GM12878 (cell line): Measurements from ENCODE around the gene ATXN2. TPM values are rescaled to one million over a fixed set of nuclear protein-coding genes. Genes with fewer than 3 reads are reported as not detected.

Experiments used
- ATAC-seq: fragments of 200-7000 bp; cut with Tn5 transposase; 3 replicates; pipeline ENCODE4 v1.9.1; 2020; ENCODE audit warnings: mild to moderate bottlenecking, moderate library complexity
- BruUV-seq: library from RNA; stranded (reverse); fragments of 400-500 nt; replicated peaks from 2 replicates; lab custom pipeline; 2021; lab: Mats Ljungman, UMichigan
- CTCF ChIA-PET: fragments of 300-600 bp; sonication (Branson Sonifier 250); formaldehyde crosslinking; extraction: SDS; loops from one replicate; lab custom pipeline; 2021; ENCODE audit warnings: inconsistent platforms; lab: Yijun Ruan, JAX
- POLR2A ChIA-PET: fragments of 350-600 bp; formaldehyde crosslinking; extraction: SDS; loops from one replicate; lab custom pipeline; 2021; ENCODE audit warnings: inconsistent platforms; lab: Charles Lee
- RAD21 ChIA-PET: fragments of 300-600 bp; sonication (Branson Sonifier 250); formaldehyde crosslinking; loops from one replicate; lab custom pipeline; 2023; ENCODE audit warnings: antibody characterized with exemption; ENCODE audit not compliant: unreplicated experiment; lab: Charles Lee
- SMC1A ChIA-PET: fragments of 300-600 bp; sonication (Branson Sonifier 250); formaldehyde crosslinking; loops from one replicate; lab custom pipeline; 2023; ENCODE audit not compliant: unreplicated experiment, uncharacterized antibody; lab: Charles Lee
- DNase-seq: peaks from one replicate; pipeline ENCODE4 v3.0.0-alpha.2; 2011; ENCODE audit warnings: low read depth, low spot score
- FAIRE-seq: peaks from 3 replicates; lab custom pipeline; 2011; peaks lifted over from hg19 to GRCh38; lab: Jason Lieb, UNC
- H2AFZ ChIP-seq: 2 replicates; pipeline ENCODE4 v1.6.0; 2011; ENCODE audit warnings: low read depth, low read length, control low read depth; ENCODE audit not compliant: control insufficient read depth
- H3K27ac ChIP-seq: 2 replicates; pipeline ENCODE4 v1.5.1; 2011; ENCODE audit warnings: control low read depth; ENCODE audit not compliant: control insufficient read depth, insufficient read depth
- H3K27me3 ChIP-seq, 2 experiments: replicated peaks in 1 of 2; 2 replicates each; pipeline versions ENCODE4 v1.6.0 to v1.6.1; 2011; ENCODE audit warnings: low read length in 1 of 2; ENCODE audit not compliant: control insufficient read depth in 2 of 2, insufficient read depth in 2 of 2
- H3K36me3 ChIP-seq, 2 experiments: 2 replicates each; pipeline ENCODE4 v1.5.1; 2011; ENCODE audit warnings: low read length in 1 of 2; ENCODE audit not compliant: control insufficient read depth in 2 of 2, insufficient read depth in 2 of 2
- H3K4me1 ChIP-seq: 2 replicates; pipeline ENCODE4 v1.6.1; 2011; ENCODE audit warnings: mild to moderate bottlenecking, low read length, moderate library complexity, mixed read lengths; ENCODE audit not compliant: control insufficient read depth, insufficient read depth
- H3K4me2 ChIP-seq: 2 replicates; pipeline ENCODE4 v1.6.0; 2011; ENCODE audit warnings: control low read depth; ENCODE audit not compliant: control insufficient read depth, insufficient read depth
- H3K4me3 ChIP-seq: fragments of 200-600 bp; sonication (generic); 2 replicates; pipeline ENCODE4 v1.5.1; 2016
- H3K79me2 ChIP-seq: 2 replicates; pipeline ENCODE4 v1.6.0; 2011; ENCODE audit warnings: low read length; ENCODE audit not compliant: control insufficient read depth, insufficient read depth
- H3K9ac ChIP-seq: 2 replicates; pipeline ENCODE4 v1.8.0; 2011; ENCODE audit warnings: low read length, control low read depth, mixed read lengths; ENCODE audit not compliant: control insufficient read depth, insufficient read depth
- H3K9me3 ChIP-seq: replicated peaks from 3 replicates; pipeline ENCODE4 v1.5.1; 2011; ENCODE audit warnings: mild to moderate bottlenecking, low read length; ENCODE audit not compliant: control insufficient read depth, insufficient read depth
- H4K20me1 ChIP-seq: 2 replicates; pipeline ENCODE4 v1.6.0; 2011; ENCODE audit not compliant: control insufficient read depth, insufficient read depth
- BCL11A ChIP-seq: IDR thresholded peaks from 2 replicates; pipeline ENCODE4 v1.6.1; 2011; ENCODE audit warnings: low read depth, low read length
- HDAC6 ChIP-seq: fragments of 200-600 bp; sonication (generic); IDR thresholded peaks from one replicate; pipeline ENCODE4 v1.8.0; 2017; ENCODE audit warnings: antibody characterized with exemption; ENCODE audit not compliant: unreplicated experiment
- MEF2A ChIP-seq: IDR thresholded peaks from 2 replicates; pipeline ENCODE4 v1.6.1; 2011; ENCODE audit warnings: low read depth, mild to moderate bottlenecking, low read length, moderate library complexity; ENCODE audit not compliant: insufficient read depth
- MTA3 ChIP-seq: IDR thresholded peaks from 2 replicates; pipeline ENCODE4 v1.6.1; 2012; ENCODE audit warnings: low read length, inconsistent platforms, borderline replicate concordance
- POLR2AphosphoS5 ChIP-seq: IDR thresholded peaks from 2 replicates; pipeline ENCODE4 v1.6.1; 2011; ENCODE audit warnings: mild to moderate bottlenecking, low read length, inconsistent platforms
- WGBS: methylation state at CpG from one replicate; pipeline ENCODE4 v1.1.6; 2016; ENCODE audit warnings: low lambda C conversion rate; ENCODE audit not compliant: insufficient replicate concordance, insufficient coverage; ENCODE audit errors: missing lambda C conversion rate; 5-methylcytosine and 5-hydroxymethylcytosine counted together
- in situ Hi-C: fragments of 300-500 bp; cut with MboI; formaldehyde crosslinking; loops from 9 replicates; pipeline ENCODE4 v1.14.3; 2018; ENCODE audit warnings: mixed read lengths
- intact Hi-C: fragments of 100-400 bp; cut with micrococcal nuclease; formaldehyde crosslinking; loops from one replicate; pipeline ENCODE4 v1.14.2; 2022; ENCODE audit not compliant: unreplicated experiment
- polyA plus RNA-seq, 11 experiments: library from polyadenylated mRNA; depleted of rRNA in 4 of 11; unstranded in 6 of 11; stranded (reverse) in 5 of 11; fragments of >200 nt; fragmentation: Nextera tagmentation in 4 of 11; fragmentation: Illumina TruSeq in 1 of 11; extraction: Ambion mirVana in 4 of 11; extraction: Trizol in 1 of 11; gene quantifications; 1 replicate in 1 of 11; 2 replicates in 10 of 11; pipeline versions ENCODE4 v1.2.1 to v1.2.3, GENCODE V29; 2011 to 2016; ENCODE audit warnings: inconsistent platforms in 2 of 11, missing spikeins in 2 of 11, low read depth in 1 of 11
- total RNA-seq, 4 experiments: library from RNA; depleted of rRNA in 3 of 4; stranded (reverse); fragments of >200 nt in 3 of 4; fragmentation: Illumina TruSeq in 1 of 4; extraction: Trizol in 1 of 4; gene quantifications; 2 replicates each; pipeline versions ENCODE4 v1.2.1 to v1.2.3, GENCODE V29; 2013 to 2021
- TF ChIP-seq, protein P1 (sequence below): fragments of 450-650 bp; IDR thresholded peaks from 2 replicates; pipeline ENCODE4 v1.6.1; 2017; ENCODE audit warnings: mild to moderate bottlenecking, low read depth, inconsistent platforms; ENCODE audit not compliant: poor library complexity, severe bottlenecking

Gene ATXN2
- total and polyA plus RNA-seq, 10 of the 15 experiments (the other 5 are each of a cell fraction or from before 2014, with no cell fraction given): 8.8 to 31.5 (median 19.0) TPM

DNA sequence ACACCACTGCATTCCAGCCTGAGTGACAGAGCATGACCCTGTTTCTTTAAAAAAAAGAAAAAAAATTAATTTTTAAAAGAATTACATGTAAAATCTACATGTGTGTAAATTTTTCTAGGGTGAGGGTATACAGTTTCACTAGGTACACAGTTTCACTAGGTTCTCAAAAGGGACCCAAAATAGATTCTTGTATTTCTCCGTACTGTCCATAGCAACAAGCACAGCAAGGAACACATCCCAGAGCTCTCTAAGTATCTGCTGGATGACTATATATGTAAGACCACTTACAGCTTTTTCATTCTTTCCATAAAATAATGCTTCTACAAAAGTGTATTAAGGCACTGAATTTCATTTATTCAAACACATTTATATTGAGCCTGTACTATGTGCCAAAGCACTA, 55.1 kb downstream of the ATXN2 start:
- POLR2A ChIA-PET: no interaction called here
- TF ChIP-seq POLR2AphosphoS5 (no peak), MEF2A (no peak), BCL11A (no peak), HDAC6 (no peak), MTA3 (no peak)
- TF ChIP-seq, protein P1, sequence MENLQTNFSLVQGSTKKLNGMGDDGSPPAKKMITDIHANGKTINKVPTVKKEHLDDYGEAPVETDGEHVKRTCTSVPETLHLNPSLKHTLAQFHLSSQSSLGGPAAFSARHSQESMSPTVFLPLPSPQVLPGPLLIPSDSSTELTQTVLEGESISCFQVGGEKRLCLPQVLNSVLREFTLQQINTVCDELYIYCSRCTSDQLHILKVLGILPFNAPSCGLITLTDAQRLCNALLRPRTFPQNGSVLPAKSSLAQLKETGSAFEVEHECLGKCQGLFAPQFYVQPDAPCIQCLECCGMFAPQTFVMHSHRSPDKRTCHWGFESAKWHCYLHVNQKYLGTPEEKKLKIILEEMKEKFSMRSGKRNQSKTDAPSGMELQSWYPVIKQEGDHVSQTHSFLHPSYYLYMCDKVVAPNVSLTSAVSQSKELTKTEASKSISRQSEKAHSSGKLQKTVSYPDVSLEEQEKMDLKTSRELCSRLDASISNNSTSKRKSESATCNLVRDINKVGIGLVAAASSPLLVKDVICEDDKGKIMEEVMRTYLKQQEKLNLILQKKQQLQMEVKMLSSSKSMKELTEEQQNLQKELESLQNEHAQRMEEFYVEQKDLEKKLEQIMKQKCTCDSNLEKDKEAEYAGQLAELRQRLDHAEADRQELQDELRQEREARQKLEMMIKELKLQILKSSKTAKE: no peak
- Histone ChIP-seq H3K9ac (no peak overlapping the region), H3K27ac (no peak overlapping the region), H3K79me2 (no peaks in the 10 kb centered on the region), H3K9me3 (no peaks in the 10 kb centered on the region), H3K4me2 (no peak overlapping the region), H2AFZ (no peak overlapping the region), H4K20me1 (no peaks in the 10 kb centered on the region), H3K4me3 (no peak overlapping the region), H3K36me3 (peaks cover 2 to 6% of the 10 kb centered on the region in 2 experiments; a peak in 3 of 4 replicates), H3K4me1 (no peaks in the 10 kb centered on the region), H3K27me3 (no peaks in the 10 kb centered on the region)
- CTCF ChIA-PET: interaction anchor here (0.6 to 1.3 kb wide), 3 partner anchors 14 to 222 kb away, joined by 3 to 5 read pairs (median 4); no protein-coding TSS in a partner anchor
- WGBS: 100% methylated on average over 1 of the region's 1 CpG
- RAD21 ChIA-PET: no interaction called here
- intact Hi-C loops: loop anchor here (10.0 kb wide), 1 partner anchor 131 kb away; no protein-coding TSS in a partner anchor
- in situ Hi-C loops: no loop called here
- no peak for DNase-seq
- SMC1A ChIA-PET: no interaction called here
- no TSS peak for BruUV-seq
- ATAC-seq: no peak
- FAIRE-seq: no peak
